GM19240 (cell line): ENCODE results near the gene PARP8.
"Not testable (repeated sequence)": the region's sequence is repeated elsewhere in the genome, so short reads cannot be mapped to it uniquely, and the experiment has no call there.

Source experiments
- DNase-seq: peaks from one replicate; pipeline ENCODE4 v3.0.0; 2011; ENCODE audit warnings: low spot score; ENCODE audit not compliant: insufficient read length

The PARP8 gene

DNA sequence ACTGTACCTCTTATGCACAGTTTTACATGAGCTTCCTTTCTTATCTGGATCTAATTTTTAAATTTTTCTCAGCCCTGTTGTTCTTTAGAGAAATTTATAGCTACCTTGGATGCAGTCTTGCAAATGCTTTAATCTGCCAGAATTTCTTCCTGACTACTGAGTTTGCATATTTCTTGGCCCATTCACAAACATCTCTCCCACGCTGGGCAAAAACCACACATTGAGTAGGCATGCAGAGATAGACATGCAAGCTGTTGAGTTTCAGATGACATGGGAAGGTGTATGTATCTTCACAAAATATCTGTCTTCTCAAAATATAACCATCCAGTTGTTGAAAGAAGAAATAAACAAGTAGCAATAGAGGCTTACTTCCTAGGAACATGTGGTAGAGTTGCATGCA lies 101.2 kb downstream of the PARP8 start:
- DNase-seq, result no peak

DNA sequence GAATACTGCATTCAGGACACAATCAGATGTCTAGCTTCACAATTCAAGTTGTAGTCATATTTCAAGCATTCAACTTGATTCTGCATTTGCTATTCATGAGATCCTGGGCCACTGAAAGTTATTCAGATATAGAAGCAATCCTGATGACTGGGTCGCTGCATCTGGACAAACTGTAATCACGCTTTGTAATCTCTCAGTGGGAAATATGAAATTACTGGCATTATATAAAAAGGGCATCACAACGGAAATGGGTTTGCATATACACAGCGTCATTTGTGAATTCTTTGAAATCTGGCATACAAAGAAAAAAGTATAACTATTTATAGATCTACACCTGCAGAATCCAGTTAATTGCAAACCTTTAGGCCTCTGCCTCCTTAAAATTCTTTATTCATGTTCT lies 102.2 kb downstream of the PARP8 start:
- no peak for DNase-seq

DNA sequence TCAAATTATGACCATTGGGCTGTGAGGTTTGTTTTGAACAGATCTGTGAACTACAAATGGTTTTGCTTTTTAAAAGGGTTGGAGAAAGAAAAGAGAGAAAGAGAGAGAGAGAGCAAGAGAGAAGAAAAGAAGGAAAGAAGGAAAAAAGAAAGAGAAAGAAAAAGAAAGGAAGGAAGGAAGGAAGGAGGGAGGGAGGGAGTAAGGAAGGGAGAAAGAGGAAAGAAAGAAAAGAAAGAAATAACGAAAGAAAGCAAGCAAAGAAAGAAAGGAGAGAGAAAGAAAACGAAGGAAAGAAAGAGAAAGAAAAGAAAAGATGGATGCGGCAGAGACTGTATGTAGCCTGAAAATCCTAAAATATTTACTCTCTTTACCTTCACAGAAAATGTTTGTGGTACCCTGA lies 104.0 kb downstream of the PARP8 start:
- no peak for DNase-seq

DNA sequence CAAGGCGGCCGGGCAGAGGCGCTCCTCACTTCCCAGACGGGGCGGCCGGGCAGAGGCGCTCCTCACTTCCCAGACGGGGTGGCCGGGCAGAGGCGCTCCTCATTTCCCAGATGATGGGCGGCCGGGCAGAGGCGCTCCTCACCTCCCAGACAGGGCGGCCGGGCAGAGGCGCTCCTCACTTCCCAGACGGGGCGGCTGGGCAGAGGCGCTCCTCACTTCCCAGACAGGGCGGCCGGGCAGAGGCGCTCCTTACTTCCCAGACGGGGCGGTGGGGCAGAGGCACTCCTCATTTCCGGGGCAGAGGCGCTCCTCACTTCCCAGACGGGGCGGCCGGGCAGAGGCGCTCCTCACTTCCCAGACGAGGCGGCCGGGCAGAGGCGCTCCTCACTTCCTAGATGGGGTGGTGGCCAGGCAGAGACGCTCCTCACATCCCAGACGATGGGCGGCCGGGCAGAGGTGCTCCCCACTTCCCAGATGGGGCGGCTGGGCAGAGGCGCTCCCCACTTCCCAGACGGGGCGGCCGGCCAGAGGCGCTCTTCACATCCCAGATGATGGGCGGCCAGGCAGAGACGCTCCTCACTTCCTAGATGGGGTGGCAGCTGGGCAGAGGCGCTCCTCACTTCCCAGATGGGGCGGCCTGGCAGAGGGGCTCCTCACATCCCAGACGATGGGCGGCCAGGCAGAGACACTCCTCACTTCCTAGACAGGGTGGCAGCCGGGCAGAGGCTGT lies 108.2 kb downstream of the PARP8 start:
- not testable (repeated sequence) for DNase-seq

DNA sequence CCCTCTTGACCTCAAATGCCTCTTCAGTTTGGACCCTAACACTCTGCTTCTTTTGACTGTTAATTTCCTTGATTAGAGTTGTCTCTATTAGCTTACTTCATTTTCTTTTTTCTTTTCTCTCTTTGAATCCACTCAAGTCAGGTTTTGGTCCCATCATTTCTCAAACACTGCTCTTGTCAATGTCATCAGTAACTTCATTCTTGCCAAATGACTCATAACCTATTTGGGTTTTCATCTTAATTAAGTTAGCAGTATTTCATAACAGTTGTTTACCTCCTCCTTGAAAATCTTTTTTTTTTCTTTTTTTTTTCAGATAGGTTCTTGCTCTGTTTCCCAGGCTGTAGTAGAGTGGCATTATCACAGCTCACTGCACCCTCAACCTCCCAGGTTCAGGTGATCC lies 119.6 kb downstream of the PARP8 start:
- no peak for DNase-seq

DNA sequence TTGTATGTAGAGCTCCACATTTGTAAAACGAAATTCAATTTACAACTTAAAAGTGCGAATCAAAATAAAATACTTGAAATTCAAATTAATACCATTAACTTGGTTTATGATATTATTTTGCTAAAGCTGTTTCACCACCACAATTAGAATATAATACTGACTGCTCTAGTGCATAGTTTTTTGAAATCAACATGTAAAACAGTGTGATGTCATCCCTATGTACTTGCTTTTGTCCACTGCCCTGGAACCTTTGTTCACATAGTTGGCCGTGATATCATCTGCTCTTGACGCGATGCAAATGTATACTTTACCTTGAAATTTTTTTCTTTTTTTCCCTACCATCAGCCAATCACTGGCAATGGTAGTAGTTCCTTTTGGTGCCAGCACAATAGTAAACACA lies 125.4 kb downstream of the PARP8 start:
- no peak for DNase-seq

DNA sequence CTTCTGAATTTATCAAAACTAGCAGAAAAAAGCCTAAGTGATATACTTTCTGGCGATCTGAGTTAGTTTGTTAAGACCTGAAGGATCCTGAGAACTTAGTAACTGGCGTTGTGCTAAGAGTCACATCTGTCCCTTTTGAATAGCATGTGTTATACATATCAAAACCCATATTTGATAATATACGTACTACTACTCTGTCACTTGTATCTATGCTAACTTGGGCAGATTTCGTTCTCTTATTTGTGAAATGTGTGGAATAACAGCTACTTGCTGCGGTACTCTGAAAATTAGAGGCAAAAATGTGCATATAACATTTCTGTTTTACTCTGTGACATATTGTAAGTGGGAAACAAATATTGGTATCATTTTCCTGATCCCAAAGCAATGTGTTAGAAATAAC lies 126.4 kb downstream of the PARP8 start:
- DNase-seq, result no peak

DNA sequence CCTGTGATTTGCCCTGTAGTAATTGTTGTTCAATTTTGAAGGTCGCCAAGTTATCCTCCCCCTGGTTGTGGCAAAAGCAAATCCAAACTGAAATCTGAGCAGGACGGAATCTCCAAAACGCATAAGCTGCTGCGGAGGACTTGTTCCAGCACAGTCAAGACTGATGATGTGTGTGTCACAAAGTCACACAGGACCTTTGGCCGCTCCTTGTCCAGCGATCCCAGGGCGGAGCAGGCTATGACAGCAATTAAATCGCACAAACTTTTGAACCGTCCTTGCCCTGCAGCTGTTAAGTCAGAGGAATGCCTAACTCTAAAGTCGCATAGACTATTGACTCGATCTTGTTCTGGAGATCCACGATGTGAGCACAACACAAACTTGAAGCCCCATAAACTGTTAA lies 128.4 kb downstream of the PARP8 start:
- DNase-seq, result no peak

DNA sequence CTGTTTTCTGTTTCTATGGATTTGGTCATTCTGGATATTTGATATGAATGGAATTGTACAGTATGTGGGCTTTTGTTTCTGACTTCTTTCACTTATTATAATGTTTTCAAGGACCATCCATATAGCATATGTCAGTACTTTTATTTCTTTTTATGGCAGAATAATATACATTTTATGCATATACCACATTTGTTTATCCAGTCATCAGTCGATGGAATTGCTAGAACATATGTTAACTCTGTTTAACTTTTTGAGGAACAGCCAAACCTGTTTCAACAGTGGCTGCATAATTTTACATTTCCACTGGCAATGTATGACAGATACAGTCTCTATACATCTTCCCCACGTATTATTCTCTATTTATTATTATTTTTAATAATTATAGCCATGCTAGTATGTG lies 131.6 kb downstream of the PARP8 start:
- DNase-seq, result no peak

DNA sequence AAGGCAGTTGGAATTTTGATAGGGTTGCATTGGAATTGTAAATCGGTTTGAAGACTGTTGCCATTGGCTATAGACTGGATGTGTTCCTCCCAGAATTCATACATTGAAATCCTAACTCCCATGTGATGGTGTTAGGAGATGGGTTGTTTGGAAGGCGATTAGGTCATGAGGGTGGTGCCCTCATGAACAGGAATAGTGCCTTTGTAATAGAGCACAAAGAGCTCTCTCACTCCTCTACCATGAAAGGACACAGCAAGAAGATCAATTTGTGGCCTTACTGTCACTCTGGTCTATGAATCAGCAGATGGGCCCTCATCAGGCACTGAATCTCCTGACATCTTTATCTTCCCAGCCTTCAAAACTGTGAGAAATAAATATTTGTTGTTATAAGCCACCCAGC lies 133.2 kb downstream of the PARP8 start:
- no peak for DNase-seq

DNA sequence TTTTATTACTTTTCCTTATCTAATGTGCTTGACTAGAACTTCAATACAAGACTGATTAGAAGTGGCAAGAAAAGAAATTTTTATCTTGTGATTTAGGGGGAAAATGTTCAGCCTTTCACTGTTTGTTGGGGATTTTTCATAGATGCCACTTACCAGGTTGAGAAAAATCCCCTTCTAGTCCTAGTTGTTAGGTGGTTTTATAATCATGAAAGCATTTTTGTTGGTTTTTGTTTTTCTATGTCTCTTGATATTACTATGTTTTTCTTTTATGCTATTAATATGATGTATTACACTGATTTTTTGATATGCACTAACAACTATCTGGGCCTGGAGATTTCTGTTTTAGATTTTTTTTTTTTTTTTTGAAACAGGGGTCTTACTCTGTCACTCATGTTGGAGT lies 134.0 kb downstream of the PARP8 start:
- no peak for DNase-seq

DNA sequence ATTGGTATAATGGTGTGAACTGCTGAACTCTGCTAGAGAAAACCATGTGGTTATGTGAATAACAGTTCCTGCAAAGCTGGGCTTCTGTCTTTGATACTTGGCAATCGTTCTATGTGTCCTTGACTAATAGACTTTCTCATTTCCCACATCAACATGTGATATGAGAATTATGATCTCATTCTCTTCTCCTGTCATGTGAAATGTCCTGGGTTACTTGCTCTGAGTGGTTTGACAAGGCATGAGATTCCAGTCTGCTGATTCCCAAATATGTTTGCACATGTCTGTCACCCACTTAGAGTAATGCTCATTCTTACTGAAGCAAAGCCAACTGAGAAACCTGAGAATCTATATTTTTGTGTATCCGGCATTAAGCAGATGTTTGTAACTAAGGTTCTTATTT lies 141.2 kb downstream of the PARP8 start:
- no peak for DNase-seq

DNA sequence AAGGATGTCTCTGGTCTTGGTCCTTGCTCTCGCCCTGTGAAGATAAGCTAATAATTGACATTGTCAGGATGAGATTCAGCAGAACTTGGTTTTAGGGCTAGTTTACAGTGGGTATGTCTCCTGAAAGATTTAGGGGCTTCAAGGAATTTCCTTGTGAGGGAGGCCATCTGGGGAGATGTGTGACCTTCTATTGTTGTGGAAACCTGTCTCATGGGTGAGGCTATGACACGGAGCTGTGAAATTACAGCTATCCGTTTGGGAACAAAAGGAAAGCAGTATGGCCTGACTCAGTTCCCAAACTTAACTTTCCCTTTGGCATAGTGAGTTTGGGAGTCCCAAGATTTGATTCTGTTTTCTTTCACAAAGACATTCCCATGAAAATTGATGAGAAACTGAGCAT lies 142.0 kb downstream of the PARP8 start:
- DNase-seq, result no peak

DNA sequence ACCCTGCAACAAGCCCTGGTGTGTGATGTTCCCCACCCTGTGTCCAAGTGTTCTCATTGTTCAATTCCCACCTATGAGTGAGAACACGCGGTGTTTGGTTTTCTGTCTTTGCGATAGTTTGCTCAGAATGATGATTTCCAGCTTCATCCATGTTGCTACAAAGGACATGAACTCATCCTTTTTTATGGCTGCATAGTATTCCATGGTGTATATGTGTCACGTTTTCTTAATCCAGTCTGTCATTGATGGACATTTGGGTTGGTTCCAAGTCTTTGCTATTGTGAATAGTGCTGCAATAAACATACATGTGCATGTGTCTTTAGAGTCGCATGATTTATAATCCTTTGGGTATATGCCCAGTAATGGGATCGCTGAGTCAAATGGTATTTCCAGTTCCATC lies 145.3 kb downstream of the PARP8 start:
- DNase-seq, result not testable (repeated sequence)

DNA sequence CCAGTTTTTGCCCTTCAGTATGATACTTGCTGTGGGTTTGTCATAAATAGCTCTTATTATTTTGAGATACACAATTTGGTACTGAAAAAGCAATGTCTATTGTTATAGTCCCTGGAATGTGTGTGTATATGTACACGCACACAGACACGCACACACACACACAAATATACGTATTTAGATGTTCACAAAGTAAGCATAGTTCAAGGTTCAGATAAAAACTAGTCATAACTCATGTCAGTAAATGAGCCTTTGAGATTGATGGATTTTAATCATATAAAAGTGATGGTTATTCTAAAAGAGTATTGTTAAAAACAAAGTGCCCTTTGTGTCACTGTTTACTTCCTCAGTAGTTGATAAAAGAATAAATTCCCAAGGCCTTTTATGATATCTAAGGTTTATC lies 147.3 kb downstream of the PARP8 start:
- DNase-seq, result no peak

DNA sequence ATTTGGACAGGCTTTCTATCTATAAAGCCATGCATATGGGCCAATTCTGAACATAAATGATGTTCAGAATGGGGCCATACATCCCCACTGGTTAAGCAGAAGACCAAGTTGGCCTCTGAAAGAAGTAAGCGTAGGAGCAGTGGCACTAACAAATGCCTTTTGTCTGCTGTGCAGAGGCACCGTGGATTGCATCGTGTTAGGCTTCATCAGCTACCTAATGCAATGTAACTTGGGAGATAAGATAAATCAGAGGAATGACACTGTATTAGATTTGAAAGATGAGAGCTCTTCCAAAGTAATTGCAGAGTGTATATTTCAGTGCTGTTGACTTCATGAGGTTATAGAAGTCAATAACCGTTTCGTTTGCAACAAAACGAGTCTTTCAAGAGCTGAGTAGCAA lies 148.1 kb downstream of the PARP8 start:
- no peak for DNase-seq

DNA sequence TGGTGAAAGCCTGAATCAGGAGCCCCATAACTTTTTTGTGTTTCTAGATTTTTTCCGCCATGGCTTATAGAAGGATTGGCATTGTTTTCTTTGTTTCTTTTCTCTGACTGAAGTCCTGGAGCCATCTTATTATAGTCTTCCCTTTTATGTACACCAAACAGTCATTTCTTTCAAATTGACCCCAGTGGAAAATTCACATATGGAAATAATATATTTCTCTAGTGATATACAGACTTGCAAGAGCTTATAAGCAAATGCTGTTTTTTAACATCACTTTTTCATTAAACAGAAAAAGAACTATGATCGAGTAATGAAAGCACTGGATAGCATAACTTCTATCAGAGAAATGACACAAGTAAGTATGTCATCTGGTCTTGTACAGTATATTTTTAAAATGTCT lies 155.6 kb downstream of the PARP8 start:
- no peak for DNase-seq

DNA sequence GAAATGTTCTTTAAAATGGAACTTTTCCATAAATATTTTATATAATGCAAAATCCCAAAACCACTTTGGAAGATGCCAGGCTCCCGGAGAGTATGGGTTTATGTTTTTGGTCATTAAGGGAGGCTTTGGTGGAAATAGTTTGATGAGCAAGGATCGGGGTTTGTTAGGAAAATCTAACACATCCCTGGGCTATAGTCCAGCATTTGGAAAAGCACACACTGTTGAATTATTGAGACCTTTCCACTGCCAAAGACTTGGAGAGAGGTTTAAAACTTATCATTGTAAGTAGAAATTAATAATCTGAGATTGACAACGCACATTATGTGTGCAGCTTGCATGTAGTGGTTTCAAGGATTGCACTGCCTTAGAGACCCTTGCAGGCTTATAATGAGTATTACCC lies 156.3 kb downstream of the PARP8 start:
- no peak for DNase-seq

DNA sequence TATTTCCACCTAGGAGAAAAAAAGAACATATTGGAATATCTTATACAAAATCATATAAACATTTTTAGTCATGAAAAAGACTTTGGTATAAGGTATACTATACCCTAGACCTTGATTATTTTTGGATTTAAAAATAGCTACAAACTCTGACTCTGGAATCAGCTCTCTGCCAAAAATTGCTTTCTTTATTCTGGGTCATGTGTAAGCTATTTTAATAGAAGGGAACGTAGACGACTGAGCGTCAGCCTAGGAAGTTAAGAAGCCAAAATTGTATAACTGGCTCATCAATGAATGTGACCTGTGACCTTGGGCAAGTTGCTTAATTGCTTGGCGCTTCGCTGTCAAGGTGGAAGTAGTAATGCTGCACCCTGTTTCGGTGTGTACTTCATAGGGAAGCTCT lies 157.1 kb downstream of the PARP8 start:
- no peak for DNase-seq

DNA sequence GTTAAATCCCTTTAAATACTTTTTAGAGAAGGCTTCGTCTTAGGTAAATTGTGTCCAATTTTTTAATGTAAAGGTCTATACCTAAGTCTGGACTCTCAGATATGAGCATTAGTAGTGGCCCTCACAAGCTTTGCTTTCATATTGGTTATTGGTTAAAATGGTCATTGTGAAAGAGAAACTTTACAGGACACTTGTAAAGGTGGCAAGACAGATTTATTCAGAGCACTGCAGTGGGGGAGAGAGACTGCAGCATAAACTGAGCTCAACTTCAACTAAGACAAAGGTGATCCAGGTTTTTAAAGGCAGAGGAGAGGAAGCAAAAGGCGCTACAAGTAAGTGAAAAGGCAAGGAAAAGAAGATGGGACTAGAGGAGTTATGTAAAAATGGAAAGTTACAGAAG lies 157.7 kb downstream of the PARP8 start:
- DNase-seq, result no peak

DNA sequence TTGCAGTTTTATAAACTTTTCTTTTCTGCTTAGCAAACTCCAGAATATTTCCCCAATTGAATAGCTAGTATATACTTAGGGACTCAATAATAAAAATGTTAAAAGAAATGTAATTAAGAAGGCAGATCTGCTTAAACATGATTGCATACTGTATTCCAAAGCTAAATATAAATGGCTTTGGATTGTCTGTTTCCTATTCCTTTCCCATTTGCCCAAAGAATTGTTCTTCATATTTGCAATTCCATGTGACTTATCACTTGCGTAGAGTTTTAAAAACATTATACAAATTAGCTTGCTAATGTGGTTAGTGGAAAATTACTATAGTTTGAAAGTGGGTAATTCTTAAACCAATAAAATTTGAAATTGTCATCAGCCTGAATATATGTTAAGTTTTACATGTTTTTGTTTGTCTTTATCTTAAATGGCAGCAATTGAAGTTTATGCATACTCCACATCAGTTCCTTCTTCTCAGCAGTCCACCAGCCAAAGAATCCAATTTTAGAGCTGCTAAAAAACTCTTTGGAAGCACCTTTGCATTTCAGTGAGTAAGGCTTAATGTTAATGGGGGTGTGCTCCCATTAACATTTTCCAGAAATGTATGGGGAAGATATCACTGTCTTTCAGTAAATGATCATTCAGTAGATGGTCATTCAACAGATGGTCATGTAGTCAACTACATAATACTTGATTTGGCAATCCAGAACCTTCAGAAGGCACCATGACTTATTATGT lies 161.2 kb downstream of the PARP8 start:
- DNase-seq, result no peak

DNA sequence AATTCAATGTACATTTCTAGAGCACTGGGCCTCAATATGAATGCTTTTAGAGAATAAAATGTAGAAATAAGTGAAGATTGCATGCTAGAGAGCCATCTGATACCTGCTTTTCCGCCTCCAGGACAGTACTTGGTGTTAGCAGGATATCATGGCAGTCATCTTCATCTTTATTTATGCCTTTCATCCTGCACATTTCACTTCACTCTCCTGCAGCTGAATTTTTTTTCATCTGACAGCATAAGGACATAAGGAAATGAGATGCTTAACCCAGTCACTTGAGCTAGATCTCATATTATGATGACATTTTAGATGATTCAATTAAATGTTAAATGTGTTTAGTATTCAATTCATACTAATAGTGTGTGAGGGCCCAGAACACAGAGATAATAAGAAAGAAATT lies 162.6 kb downstream of the PARP8 start:
- no peak for DNase-seq

DNA sequence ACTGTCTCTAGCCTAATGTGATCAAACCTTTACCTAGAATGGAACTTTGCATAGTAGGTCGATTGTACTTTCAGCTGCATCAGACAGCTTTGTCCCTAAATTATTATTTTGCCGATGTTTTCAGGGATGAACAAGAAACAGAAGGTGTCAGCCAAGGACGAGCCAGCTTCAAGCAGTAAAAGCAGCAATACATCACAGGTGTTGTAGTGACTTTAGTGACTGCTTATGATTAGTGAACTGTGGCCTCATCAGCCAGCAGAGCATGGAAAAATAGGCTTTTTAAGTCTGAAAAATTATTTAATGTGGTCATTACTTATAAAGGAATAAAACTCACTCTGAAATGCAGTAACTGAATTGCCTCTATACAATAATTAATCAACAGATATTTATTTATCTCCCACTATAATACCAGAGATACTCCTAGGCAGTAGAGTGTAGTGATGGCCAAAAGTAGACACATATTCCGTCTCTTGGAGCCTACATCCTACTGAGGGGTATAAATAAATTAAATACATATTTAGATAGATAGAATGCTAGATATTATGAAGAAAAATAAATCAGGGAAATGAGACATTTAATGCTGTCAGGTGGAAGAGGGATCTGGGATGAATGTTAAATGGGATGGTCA lies 166.3 kb downstream of the PARP8 start:
- DNase-seq, result no peak
